Measurements from ENCODE around the gene HTR3C. TPM values are rescaled to one million over a fixed set of nuclear protein-coding genes. Genes with fewer than 3 reads are reported as not detected.

The HTR3C gene, protein sequence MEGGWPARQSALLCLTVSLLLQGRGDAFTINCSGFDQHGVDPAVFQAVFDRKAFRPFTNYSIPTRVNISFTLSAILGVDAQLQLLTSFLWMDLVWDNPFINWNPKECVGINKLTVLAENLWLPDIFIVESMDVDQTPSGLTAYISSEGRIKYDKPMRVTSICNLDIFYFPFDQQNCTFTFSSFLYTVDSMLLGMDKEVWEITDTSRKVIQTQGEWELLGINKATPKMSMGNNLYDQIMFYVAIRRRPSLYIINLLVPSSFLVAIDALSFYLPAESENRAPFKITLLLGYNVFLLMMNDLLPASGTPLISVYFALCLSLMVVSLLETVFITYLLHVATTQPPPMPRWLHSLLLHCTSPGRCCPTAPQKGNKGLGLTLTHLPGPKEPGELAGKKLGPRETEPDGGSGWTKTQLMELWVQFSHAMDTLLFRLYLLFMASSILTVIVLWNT
- total RNA-seq (2014; rRNA removed; shearing (Covaris generic)), result not detected in 2 replicates
- total RNA-seq (2022), result not detected in 2 replicates
- Bru-seq, nascent RNA, result not detected
- percentile 8 among the genes with signal in this experiment for BruChase-seq, experiment 1, labeled RNA remaining after a 6-hour chase
- not detected for BruChase-seq, experiment 2, labeled RNA remaining after a 2-hour chase
- long read RNA-seq, result 0 reads

DNA sequence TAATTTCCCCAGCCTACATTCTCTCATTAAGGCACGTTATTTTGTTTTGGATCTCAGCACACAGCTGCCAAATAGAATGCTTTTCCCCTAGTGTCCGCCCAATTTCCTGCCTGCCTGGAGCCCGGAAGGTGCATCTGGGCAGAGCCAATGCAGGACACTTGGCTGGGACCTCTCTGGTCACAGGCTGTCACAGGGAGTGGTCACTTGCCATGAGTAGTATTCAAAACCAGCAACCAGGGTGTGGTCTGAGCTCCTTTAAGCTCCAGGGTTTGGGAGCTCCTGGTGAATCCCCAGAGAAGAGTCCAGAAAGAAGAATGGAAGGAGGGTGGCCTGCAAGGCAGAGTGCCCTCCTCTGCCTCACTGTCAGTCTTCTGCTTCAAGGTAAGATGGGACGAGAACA is at the start of gene HTR3C:
TSS of gene HTR3C (plus strand) at position 281 of the 400 bp plus-strand sequence. CDS start at position 315, 34 bp downstream.
- Histone ChIP-seq H3K4me2 (ENCODE audit: low read length) (no peak within 1 kb of the TSS), H2AFZ (ENCODE audit: low read length) (no peak within 1 kb of the TSS), H3K9me3 (ENCODE audit: low read length) (no peaks in the 10 kb centered on the region), H3K9me2 (ENCODE audit: insufficient read depth, low read length) (no peaks in the 10 kb centered on the region), H3K79me2 (ENCODE audit: insufficient read depth, low read depth, low read length) (no peaks in the 10 kb centered on the region), H3K4me1 (ENCODE audit: insufficient read depth, low read length, poor library complexity, severe bottlenecking) (no peaks in the 10 kb centered on the region), H4K20me1 (ENCODE audit: insufficient read depth, low read length) (no peaks in the 10 kb centered on the region), H3K4me3 (ENCODE audit: low read depth, low read length, poor library complexity, severe bottlenecking) (no peak within 1 kb of the TSS), H3K36me3 (ENCODE audit: insufficient read depth, low read length) (no peaks in the 10 kb centered on the region), H3K27ac (ENCODE audit: low read depth, low read length, poor library complexity, severe bottlenecking) (no peak within 1 kb of the TSS)
- no peak for DNase-seq (ENCODE audit: low spot score)
- ChIA-PET CTCF (ENCODE audit: unreplicated experiment) (no interaction called here), POLR2A (no interaction called here)
- intact Hi-C loops (cut with micrococcal nuclease; ENCODE audit: unreplicated experiment), result no loop called here
- no peak for TF ChIP-seq EZH2phosphoT487 (IDR thresholded peaks at IDR 0.05; ENCODE audit: borderline replicate concordance, low read depth, low read length)
- TF ChIP-seq, protein P1, sequence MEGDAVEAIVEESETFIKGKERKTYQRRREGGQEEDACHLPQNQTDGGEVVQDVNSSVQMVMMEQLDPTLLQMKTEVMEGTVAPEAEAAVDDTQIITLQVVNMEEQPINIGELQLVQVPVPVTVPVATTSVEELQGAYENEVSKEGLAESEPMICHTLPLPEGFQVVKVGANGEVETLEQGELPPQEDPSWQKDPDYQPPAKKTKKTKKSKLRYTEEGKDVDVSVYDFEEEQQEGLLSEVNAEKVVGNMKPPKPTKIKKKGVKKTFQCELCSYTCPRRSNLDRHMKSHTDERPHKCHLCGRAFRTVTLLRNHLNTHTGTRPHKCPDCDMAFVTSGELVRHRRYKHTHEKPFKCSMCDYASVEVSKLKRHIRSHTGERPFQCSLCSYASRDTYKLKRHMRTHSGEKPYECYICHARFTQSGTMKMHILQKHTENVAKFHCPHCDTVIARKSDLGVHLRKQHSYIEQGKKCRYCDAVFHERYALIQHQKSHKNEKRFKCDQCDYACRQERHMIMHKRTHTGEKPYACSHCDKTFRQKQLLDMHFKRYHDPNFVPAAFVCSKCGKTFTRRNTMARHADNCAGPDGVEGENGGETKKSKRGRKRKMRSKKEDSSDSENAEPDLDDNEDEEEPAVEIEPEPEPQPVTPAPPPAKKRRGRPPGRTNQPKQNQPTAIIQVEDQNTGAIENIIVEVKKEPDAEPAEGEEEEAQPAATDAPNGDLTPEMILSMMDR (conservative IDR thresholded peaks at IDR 0.05; ENCODE audit: low read length), result no peak
- BruUV-seq (replicated peaks), result no TSS peak

DNA sequence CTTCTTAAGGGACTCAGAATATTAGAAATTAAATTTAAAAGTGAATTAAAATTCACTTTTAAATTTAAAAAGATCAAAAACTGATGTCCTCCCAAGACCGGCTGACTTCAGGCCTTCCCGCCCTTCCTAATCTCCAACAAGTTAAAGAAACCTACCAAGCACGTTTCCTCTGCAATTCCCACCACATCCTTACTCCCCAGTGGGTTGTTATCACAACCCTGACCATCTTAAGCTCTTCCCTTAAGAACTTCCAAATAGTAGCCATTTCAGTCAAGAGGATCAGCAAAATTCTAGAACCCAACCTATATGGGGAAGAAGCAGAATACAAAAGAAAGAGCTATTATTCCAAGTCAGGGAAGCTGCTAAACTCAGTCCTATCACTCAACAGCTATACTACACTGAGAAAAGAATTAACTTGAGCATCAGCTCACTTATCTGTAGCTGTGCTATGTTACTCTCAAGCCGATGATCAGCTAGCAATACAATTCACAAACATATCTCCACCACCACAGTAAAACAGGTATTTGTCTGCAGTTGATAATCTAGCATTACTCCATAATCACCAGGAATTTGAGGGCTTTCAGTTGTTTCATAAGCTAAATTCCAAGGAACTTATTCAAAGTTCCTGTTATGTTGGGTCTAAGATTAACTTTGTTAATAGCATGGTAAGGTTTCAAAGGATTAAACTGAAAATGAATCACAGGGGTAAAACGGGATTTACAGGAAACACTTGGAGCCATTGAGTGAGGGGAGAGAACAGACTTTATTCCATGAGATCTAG is 49.5 kb upstream of the HTR3C start:
- Histone ChIP-seq H3K36me3 (ENCODE audit: insufficient read depth, low read length) (peaks cover 11% of the 10 kb centered on the region), H4K20me1 (ENCODE audit: insufficient read depth, low read length) (no peaks in the 10 kb centered on the region), H2AFZ (ENCODE audit: low read length) (no peak overlapping the region), H3K4me1 (ENCODE audit: insufficient read depth, low read length, poor library complexity, severe bottlenecking) (peaks cover 27% of the 10 kb centered on the region), H3K27ac (ENCODE audit: low read depth, low read length, poor library complexity, severe bottlenecking) (no peak overlapping the region), H3K9me3 (ENCODE audit: low read length) (no peaks in the 10 kb centered on the region), H3K4me3 (ENCODE audit: low read depth, low read length, poor library complexity, severe bottlenecking) (no peak overlapping the region), H3K4me2 (ENCODE audit: low read length) (no peak overlapping the region), H3K9me2 (ENCODE audit: insufficient read depth, low read length) (no peaks in the 10 kb centered on the region), H3K79me2 (ENCODE audit: insufficient read depth, low read depth, low read length) (no peaks in the 10 kb centered on the region)
- BruUV-seq (replicated peaks), result no TSS peak
- ChIA-PET POLR2A (interaction anchor here (0.7 kb wide), 2 partner anchors 121 to 707 kb away, joined by 3 read pairs; no protein-coding TSS in a partner anchor), CTCF (ENCODE audit: unreplicated experiment) (interaction anchor here (0.5 kb wide), 1 partner anchor 28 kb away, joined by 14 read pairs; no protein-coding TSS in a partner anchor)
- TF ChIP-seq EZH2phosphoT487 (IDR thresholded peaks at IDR 0.05; ENCODE audit: borderline replicate concordance, low read depth, low read length), result no peak
- TF ChIP-seq, protein P1 (conservative IDR thresholded peaks at IDR 0.05; ENCODE audit: low read length), result no peak
- DNase-seq (ENCODE audit: low spot score), result no peak
- intact Hi-C loops (cut with micrococcal nuclease; ENCODE audit: unreplicated experiment), result no loop called here
